ENCODE measurements around the gene ZCWPW1. TPM values are rescaled to one million over a fixed set of nuclear protein-coding genes. Genes with fewer than 3 reads are reported as not detected.

ZCWPW1 gene
- total RNA-seq, 2 experiments from 2014 or later, result 4.1 to 10.8 TPM

DNA sequence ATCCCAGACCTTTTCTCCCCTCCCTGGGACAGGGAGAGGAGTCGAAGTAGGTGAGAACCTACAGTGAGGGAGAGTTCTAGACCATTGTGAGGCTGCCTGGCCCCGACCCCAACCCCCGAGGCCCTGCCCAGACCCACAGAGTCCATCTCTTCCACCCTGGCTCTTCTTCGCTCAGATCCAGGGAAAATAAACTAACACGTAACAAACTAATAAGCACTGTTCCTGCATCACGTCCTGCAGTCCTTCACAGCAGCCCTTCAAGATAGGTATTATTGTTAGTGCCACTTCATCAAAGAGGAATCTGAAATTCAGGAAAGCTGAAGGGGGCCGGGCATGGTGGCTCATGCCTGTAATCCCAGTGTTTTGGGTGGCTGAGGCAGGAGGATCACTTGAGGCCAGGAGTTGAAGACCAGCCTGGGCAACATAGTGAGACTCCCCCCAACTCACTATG lies 35.7 kb upstream of the ZCWPW1 start, which contains the start of gene SPACDR:
TSS of gene SPACDR (minus strand) at position 51 of the 451 bp plus-strand sequence. CDS start 235 bp downstream, outside the sequence.
- CTCF ChIA-PET (ENCODE audit: unreplicated experiment), result no interaction called here
- POLR2A ChIA-PET, result interaction anchor here (0.6 kb wide), 2 partner anchors 31 to 110 kb away, joined by 3 read pairs; no protein-coding TSS in a partner anchor

GRCh38 chr7:100457033-100457432 lies 28.5 kb upstream of the ZCWPW1 start:
- Histone ChIP-seq H3K36me3 (ENCODE audit: insufficient read depth, low read length) (peaks cover 8% of the 10 kb centered on the region), H2AFZ (ENCODE audit: low read length) (no peak overlapping the region), H3K27ac (ENCODE audit: low read depth, low read length, poor library complexity, severe bottlenecking) (no peak overlapping the region), H3K4me2 (ENCODE audit: low read length) (no peak overlapping the region), H4K20me1 (ENCODE audit: insufficient read depth, low read length) (no peaks in the 10 kb centered on the region), H3K9me2 (ENCODE audit: insufficient read depth, low read length) (no peaks in the 10 kb centered on the region), H3K4me3 (ENCODE audit: low read depth, low read length, poor library complexity, severe bottlenecking) (no peak overlapping the region), H3K9me3 (ENCODE audit: low read length) (no peaks in the 10 kb centered on the region), H3K4me1 (ENCODE audit: insufficient read depth, low read length, poor library complexity, severe bottlenecking) (no peaks in the 10 kb centered on the region), H3K79me2 (ENCODE audit: insufficient read depth, low read depth, low read length) (no peaks in the 10 kb centered on the region)
- intact Hi-C loops (cut with micrococcal nuclease; ENCODE audit: unreplicated experiment), result no loop called here
- no peak for DNase-seq (ENCODE audit: low spot score)
- no TSS peak for BruUV-seq (replicated peaks)
- CTCF ChIA-PET (ENCODE audit: unreplicated experiment), result no interaction called here
- TF ChIP-seq, protein P1, sequence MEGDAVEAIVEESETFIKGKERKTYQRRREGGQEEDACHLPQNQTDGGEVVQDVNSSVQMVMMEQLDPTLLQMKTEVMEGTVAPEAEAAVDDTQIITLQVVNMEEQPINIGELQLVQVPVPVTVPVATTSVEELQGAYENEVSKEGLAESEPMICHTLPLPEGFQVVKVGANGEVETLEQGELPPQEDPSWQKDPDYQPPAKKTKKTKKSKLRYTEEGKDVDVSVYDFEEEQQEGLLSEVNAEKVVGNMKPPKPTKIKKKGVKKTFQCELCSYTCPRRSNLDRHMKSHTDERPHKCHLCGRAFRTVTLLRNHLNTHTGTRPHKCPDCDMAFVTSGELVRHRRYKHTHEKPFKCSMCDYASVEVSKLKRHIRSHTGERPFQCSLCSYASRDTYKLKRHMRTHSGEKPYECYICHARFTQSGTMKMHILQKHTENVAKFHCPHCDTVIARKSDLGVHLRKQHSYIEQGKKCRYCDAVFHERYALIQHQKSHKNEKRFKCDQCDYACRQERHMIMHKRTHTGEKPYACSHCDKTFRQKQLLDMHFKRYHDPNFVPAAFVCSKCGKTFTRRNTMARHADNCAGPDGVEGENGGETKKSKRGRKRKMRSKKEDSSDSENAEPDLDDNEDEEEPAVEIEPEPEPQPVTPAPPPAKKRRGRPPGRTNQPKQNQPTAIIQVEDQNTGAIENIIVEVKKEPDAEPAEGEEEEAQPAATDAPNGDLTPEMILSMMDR (conservative IDR thresholded peaks at IDR 0.05; ENCODE audit: low read length), result no peak
- no peak for TF ChIP-seq EZH2phosphoT487 (IDR thresholded peaks at IDR 0.05; ENCODE audit: borderline replicate concordance, low read depth, low read length)
- POLR2A ChIA-PET, result no interaction called here

More for the DNA sequence above, 35.7 kb upstream of the ZCWPW1 start, which contains the start of gene SPACDR:
- no TSS peak for BruUV-seq (replicated peaks)
- Histone ChIP-seq H3K9me3 (ENCODE audit: low read length) (no peaks in the 10 kb centered on the region), H2AFZ (ENCODE audit: low read length) (no peak within 1 kb of the TSS), H3K36me3 (ENCODE audit: insufficient read depth, low read length) (peaks cover 26% of the 10 kb centered on the region), H3K27ac (ENCODE audit: low read depth, low read length, poor library complexity, severe bottlenecking) (no peak within 1 kb of the TSS), H3K4me1 (ENCODE audit: insufficient read depth, low read length, poor library complexity, severe bottlenecking) (no peaks in the 10 kb centered on the region), H4K20me1 (ENCODE audit: insufficient read depth, low read length) (no peaks in the 10 kb centered on the region), H3K4me3 (ENCODE audit: low read depth, low read length, poor library complexity, severe bottlenecking) (no peak within 1 kb of the TSS), H3K4me2 (ENCODE audit: low read length) (no peak within 1 kb of the TSS), H3K79me2 (ENCODE audit: insufficient read depth, low read depth, low read length) (no peaks in the 10 kb centered on the region), H3K9me2 (ENCODE audit: insufficient read depth, low read length) (no peaks in the 10 kb centered on the region)
- intact Hi-C loops (cut with micrococcal nuclease; ENCODE audit: unreplicated experiment), result no loop called here
- DNase-seq (ENCODE audit: low spot score), result no peak
- no peak for TF ChIP-seq EZH2phosphoT487 (IDR thresholded peaks at IDR 0.05; ENCODE audit: borderline replicate concordance, low read depth, low read length)
- TF ChIP-seq, protein P1 (conservative IDR thresholded peaks at IDR 0.05; ENCODE audit: low read length), result no peak

DNA sequence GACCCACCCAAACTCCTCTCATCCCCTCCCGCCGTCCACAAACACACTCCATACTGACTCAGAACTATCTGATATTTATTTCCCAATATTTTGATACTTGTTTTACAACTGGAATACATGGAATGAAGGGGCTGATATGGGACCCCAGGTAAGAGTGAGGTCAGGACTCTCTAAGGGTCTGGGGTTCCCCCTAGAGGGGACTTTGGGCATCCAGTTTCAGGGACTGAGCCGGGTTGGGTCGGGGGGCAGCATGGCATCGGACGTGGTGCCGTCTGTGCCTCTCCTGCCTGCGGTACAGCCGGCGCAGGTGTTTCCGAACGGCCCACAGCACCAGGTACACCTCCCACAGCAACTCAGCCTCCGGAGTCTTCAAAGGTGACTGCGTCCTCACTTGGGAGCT lies 28.1 kb upstream of the ZCWPW1 start:
- no TSS peak for BruUV-seq (replicated peaks)
- peaks cover 8% of the 10 kb centered on the region for H3K36me3 ChIP-seq (ENCODE audit: insufficient read depth, low read length)

More for the DNA sequence above, 28.1 kb upstream of the ZCWPW1 start:
- CTCF ChIA-PET (ENCODE audit: unreplicated experiment), result no interaction called here
- TF ChIP-seq, protein P1 (conservative IDR thresholded peaks at IDR 0.05; ENCODE audit: low read length), result peak; percentile 51
- TF ChIP-seq EZH2phosphoT487 (IDR thresholded peaks at IDR 0.05; ENCODE audit: borderline replicate concordance, low read depth, low read length), result no peak
- H3K79me2 ChIP-seq (ENCODE audit: insufficient read depth, low read depth, low read length), result no peaks in the 10 kb centered on the region
- POLR2A ChIA-PET, result no interaction called here
- H3K4me2 ChIP-seq (ENCODE audit: low read length), result no peak overlapping the region
- H3K4me1 ChIP-seq (ENCODE audit: insufficient read depth, low read length, poor library complexity, severe bottlenecking), result no peaks in the 10 kb centered on the region
- H3K9me2 ChIP-seq (ENCODE audit: insufficient read depth, low read length), result no peaks in the 10 kb centered on the region
- H3K9me3 ChIP-seq (ENCODE audit: low read length), result no peaks in the 10 kb centered on the region
- no peak overlapping the region for H3K27ac ChIP-seq (ENCODE audit: low read depth, low read length, poor library complexity, severe bottlenecking)
- intact Hi-C loops (cut with micrococcal nuclease; ENCODE audit: unreplicated experiment), result no loop called here
- H2AFZ ChIP-seq (ENCODE audit: low read length), result no peak overlapping the region
- H4K20me1 ChIP-seq (ENCODE audit: insufficient read depth, low read length), result no peaks in the 10 kb centered on the region
- DNase-seq (ENCODE audit: low spot score), result no peak
- H3K4me3 ChIP-seq (ENCODE audit: low read depth, low read length, poor library complexity, severe bottlenecking), result no peak overlapping the region
